Progenitor cell of endocrine pancreas (in vitro differentiated cells): ENCODE data around the gene RNF19B. TPM values are rescaled to one million over a fixed set of nuclear protein-coding genes. Genes with fewer than 3 reads are reported as not detected.

Experiments
- DNase-seq: peaks from one replicate; pipeline ENCODE4 v3.0.0; 2021; ENCODE audit warnings: low spot score; ENCODE audit not compliant: unreplicated experiment
- H3K27ac Mint-ChIP-seq: 2 replicates; pipeline ENCODE4 v1.8.0; 2021; ENCODE audit warnings: mild to moderate bottlenecking, moderate library complexity, mixed read lengths
- H3K27me3 Mint-ChIP-seq: 2 replicates; pipeline ENCODE4 v1.8.0; 2021; ENCODE audit warnings: mixed read lengths
- H3K36me3 Mint-ChIP-seq: 2 replicates; pipeline ENCODE4 v1.8.0; 2022; ENCODE audit warnings: mixed read lengths; ENCODE audit not compliant: insufficient read depth
- H3K4me1 Mint-ChIP-seq: 2 replicates; pipeline ENCODE4 v1.8.0; 2021; ENCODE audit warnings: low read depth, mixed read lengths
- H3K4me3 Mint-ChIP-seq: 2 replicates; pipeline ENCODE4 v1.8.0; 2021; ENCODE audit warnings: low read depth, mild to moderate bottlenecking, moderate library complexity, mixed read lengths
- H3K9me3 Mint-ChIP-seq: 2 replicates; pipeline ENCODE4 v1.8.0; 2021; ENCODE audit warnings: low read depth, mixed read lengths
- total RNA-seq: library from RNA; stranded (reverse); gene quantifications from 2 replicates; pipeline ENCODE4 v1.2.1, GENCODE V29; 2021
- TF ChIP-seq, protein P1 (sequence below): fragments of 200-600 bp; sonication (generic); IDR thresholded peaks from one replicate; pipeline ENCODE4 v1.5.0; 2021; ENCODE audit warnings: antibody characterized with exemption, mild to moderate bottlenecking; ENCODE audit not compliant: unreplicated experiment

The RNF19B gene
- total RNA-seq, 1 donor from 2014 or later = 14.2 TPM

GRCh38 chr1:32925403-32926162, 39.0 kb downstream of the RNF19B start:
- H3K9me3 Mint-ChIP-seq = no peaks in the 10 kb centered on the region
- H3K4me3 Mint-ChIP-seq = peak overlapping the region; percentile 36
- peaks cover 19% of the 10 kb centered on the region for H3K4me1 Mint-ChIP-seq
- peaks cover 50% of the 10 kb centered on the region for H3K27me3 Mint-ChIP-seq
- TF ChIP-seq, protein P1, sequence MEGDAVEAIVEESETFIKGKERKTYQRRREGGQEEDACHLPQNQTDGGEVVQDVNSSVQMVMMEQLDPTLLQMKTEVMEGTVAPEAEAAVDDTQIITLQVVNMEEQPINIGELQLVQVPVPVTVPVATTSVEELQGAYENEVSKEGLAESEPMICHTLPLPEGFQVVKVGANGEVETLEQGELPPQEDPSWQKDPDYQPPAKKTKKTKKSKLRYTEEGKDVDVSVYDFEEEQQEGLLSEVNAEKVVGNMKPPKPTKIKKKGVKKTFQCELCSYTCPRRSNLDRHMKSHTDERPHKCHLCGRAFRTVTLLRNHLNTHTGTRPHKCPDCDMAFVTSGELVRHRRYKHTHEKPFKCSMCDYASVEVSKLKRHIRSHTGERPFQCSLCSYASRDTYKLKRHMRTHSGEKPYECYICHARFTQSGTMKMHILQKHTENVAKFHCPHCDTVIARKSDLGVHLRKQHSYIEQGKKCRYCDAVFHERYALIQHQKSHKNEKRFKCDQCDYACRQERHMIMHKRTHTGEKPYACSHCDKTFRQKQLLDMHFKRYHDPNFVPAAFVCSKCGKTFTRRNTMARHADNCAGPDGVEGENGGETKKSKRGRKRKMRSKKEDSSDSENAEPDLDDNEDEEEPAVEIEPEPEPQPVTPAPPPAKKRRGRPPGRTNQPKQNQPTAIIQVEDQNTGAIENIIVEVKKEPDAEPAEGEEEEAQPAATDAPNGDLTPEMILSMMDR = no peak
- H3K27ac Mint-ChIP-seq = peak overlapping the region; percentile 85
- no peaks in the 10 kb centered on the region for H3K36me3 Mint-ChIP-seq
- DNase-seq = no peak

DNA sequence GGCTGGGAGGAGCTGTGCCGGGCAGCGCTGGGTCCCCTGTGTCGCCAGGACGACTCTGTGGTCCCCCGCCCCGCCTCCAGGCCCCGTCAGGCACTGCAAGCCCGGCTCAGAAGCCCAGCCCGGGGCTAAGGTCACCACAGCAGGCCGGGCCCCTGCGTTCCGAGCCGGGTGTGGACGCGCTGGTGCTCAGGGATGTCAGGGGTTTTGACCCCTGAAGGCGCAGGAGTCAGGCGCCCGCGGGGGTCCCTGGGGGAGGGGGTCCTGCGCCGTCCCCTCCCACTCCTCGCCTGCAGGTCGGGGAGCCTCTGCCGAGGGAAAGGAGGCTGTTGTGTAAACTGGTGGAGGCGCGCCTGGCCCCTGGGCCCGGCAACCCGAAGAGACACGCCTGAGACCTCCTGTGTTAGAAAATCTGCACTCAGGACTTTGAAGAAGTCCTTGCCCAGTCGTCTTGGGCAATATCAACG, 39.7 kb downstream of the RNF19B start:
- H3K36me3 Mint-ChIP-seq = no peaks in the 10 kb centered on the region
- H3K4me3 Mint-ChIP-seq = peak overlapping the region; percentile 36
- peaks cover 52% of the 10 kb centered on the region for H3K27me3 Mint-ChIP-seq
- DNase-seq = peak; percentile 45
- peaks cover 19% of the 10 kb centered on the region for H3K4me1 Mint-ChIP-seq
- no peaks in the 10 kb centered on the region for H3K9me3 Mint-ChIP-seq
- TF ChIP-seq, protein P1 = peak; percentile 30
- H3K27ac Mint-ChIP-seq = peak overlapping the region; percentile 63

- no peak for DNase-seq
- Mint-ChIP-seq H3K36me3 (no peaks in the 10 kb centered on the region), H3K4me1 (peaks cover 11% of the 10 kb centered on the region)
Observed at GRCh38 chr1:32920833-32921232, 43.8 kb downstream of the RNF19B start.

DNA sequence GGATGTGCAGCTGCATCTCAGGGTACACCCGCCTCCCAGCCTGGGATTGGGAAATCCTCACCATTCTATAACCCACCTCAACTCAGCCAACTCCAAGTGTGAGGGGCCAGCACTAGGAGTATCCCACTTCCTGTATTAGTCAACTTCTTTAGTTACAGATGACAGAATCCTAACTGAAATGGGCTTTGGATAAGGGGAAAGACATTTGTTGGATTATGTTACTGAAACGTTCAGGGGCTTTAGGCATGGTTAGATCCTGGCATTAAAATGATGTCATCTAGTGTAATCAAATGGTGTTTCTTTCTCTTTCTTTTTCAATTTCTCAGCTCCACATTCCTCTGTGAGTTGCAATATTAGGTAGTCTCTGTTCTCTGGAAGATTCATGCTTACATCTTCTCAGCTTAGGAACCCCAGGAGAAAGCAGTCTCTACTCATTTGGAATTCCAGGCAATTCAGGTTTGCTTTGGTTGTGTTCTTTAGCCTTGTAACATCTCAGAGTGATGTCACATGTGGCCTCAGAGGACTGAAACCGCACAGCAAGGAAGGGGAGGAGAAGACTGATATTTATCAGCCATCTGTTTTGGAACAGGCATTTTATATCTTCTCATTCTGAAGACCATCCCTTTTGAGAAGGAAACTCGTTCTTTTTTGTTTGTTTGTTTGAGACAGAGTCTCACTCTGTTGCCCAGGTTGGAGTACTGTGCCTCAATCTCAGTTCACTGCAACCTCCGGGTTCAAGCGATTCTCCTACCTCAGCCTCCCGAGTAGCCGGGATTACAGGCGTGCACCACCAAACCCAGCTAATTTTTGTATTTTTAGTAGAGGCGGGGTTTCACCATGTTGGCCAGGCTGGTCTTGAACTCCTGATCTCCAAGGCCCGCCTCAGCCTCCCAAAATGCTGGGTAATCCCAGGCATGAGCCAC, 44.5 kb downstream of the RNF19B start:
- no peak overlapping the region for H3K4me3 Mint-ChIP-seq

More at GRCh38 chr1:32920833-32921232, 43.8 kb downstream of the RNF19B start:
- Mint-ChIP-seq H3K27me3 (peaks cover 38% of the 10 kb centered on the region), H3K9me3 (no peaks in the 10 kb centered on the region), H3K27ac (no peak overlapping the region), H3K4me3 (no peak overlapping the region)
- TF ChIP-seq, protein P1 = no peak

GRCh38 chr1:32918179-32918578, 46.4 kb downstream of the RNF19B start:
- TF ChIP-seq, protein P1 = no peak
- no peaks in the 10 kb centered on the region for H3K4me1 Mint-ChIP-seq
- DNase-seq = no peak
- H3K27me3 Mint-ChIP-seq = peaks cover 13% of the 10 kb centered on the region
- no peak overlapping the region for H3K27ac Mint-ChIP-seq
- H3K9me3 Mint-ChIP-seq = no peaks in the 10 kb centered on the region
- H3K4me3 Mint-ChIP-seq = no peak overlapping the region
- no peaks in the 10 kb centered on the region for H3K36me3 Mint-ChIP-seq

More for the DNA sequence above, 44.5 kb downstream of the RNF19B start:
- peaks cover 31% of the 10 kb centered on the region for H3K27me3 Mint-ChIP-seq
- H3K9me3 Mint-ChIP-seq = no peaks in the 10 kb centered on the region
- H3K27ac Mint-ChIP-seq = no peak overlapping the region
- TF ChIP-seq, protein P1 = no peak
- DNase-seq = no peak
- H3K4me1 Mint-ChIP-seq = peaks cover 4% of the 10 kb centered on the region
- no peaks in the 10 kb centered on the region for H3K36me3 Mint-ChIP-seq
